ENCODE measurements around the gene GID4.
A peak's percentile ranks its signal among the peaks of the same experiment; 100 is the strongest.

Gene GID4

DNA sequence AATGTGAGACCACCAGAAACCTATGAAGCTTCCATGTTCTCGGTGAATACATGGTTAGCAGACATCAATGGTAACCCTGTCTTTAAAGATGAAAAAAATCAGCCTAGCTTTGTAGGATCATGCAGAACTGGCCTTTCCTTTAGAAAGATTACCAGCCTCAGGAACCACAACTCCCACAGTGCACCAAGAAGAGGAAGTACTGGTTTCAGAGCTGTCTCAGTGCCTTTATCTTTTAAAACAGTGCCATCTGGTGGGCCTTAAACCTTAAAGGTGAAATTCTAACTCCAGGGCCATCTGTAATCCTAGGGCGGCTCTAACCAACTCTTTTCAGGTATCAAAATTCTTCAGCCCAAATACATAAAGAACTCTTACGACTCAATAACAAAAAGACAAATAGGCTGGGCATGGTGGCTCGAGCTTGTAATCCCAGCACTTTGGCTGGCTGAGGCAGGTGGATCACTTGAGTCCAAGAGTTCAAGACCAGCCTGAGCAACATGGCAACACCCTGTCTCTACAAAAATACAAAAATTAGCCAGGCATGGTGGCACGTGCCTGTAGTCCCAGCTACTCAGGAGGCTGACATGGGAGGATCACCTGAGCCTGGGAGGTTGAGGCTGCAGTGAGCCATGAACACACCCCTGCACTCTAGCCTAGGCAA, 5.6 kb upstream of the GID4 start:
- POLR2A ChIA-PET: no interaction called here
- Histone ChIP-seq H3K27ac (ENCODE audit: insufficient read depth in 1 of 2, low read depth in 1 of 2, low read length in 2 of 2, poor library complexity in 1 of 2, severe bottlenecking in 2 of 2) (no peak overlapping the region), H3K4me1 (ENCODE audit: control extremely low read depth in 1 of 4, control insufficient read depth in 4 of 4, insufficient read depth in 4 of 4, low read length in 3 of 4) (peaks cover 9 to 21% (median 16%) of the 10 kb centered on the region in 4 experiments), H3K9me3 (ENCODE audit: control extremely low read depth in 1 of 5, control insufficient read depth in 4 of 5, insufficient read depth in 2 of 5, low read depth in 1 of 5, low read length in 4 of 5) (no peaks in the 10 kb centered on the region), H3K36me3 (ENCODE audit: control insufficient read depth in 4 of 4, insufficient read depth in 4 of 4, low read length in 3 of 4) (peaks cover 0 to 4% (median 1%) of the 10 kb centered on the region in 4 experiments), H3K27me3 (replicated peaks in 2 of 5; ENCODE audit: control insufficient read depth in 4 of 5, insufficient read depth in 5 of 5, low read length in 4 of 5) (no peaks in the 10 kb centered on the region), H3K4me3 (ENCODE audit: control insufficient read depth in 1 of 7, extremely low read depth in 1 of 7, insufficient read depth in 4 of 7, low read depth in 2 of 7, low read length in 6 of 7) (no peak overlapping the region)
- CTCF ChIA-PET: interaction anchor here (0.6 to 2.8 kb wide), 17 partner anchors 8 to 353 kb away, joined by 3 to 10 read pairs (median 4); no protein-coding TSS in a partner anchor
- DNase-seq: peak; percentile 88 to 94 (median 93)
- 33% methylated on average over 3 of the region's 5 CpGs for whole genome bisulfite sequencing (ENCODE audit: insufficient coverage)

DNA sequence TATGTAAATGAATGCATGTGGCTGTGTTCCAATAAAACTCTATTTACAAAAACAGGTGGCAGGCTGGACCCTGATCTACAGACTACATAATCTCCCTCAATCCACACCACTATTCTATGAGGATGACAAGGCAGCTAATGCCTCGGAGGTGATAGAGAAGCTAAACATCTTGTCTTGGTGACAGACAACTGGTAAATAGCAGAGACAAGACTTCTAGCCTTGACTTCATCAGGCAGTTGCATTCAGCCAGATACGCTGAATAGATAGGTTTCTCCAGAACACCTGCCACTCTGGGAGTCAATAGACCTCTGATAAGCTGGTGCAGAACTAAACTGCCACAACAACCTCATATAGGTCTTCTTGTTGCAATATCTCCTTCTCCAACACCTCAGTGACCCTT, 3.5 kb upstream of the GID4 start:
- no peaks in the 10 kb centered on the region for H3K27me3 ChIP-seq (replicated peaks in 2 of 5; ENCODE audit: control insufficient read depth in 4 of 5, insufficient read depth in 5 of 5, low read length in 4 of 5)
- H3K4me3 ChIP-seq (ENCODE audit: control insufficient read depth in 1 of 7, extremely low read depth in 1 of 7, insufficient read depth in 4 of 7, low read depth in 2 of 7, low read length in 6 of 7): no peak overlapping the region
- H3K9me3 ChIP-seq (ENCODE audit: control extremely low read depth in 1 of 5, control insufficient read depth in 4 of 5, insufficient read depth in 2 of 5, low read depth in 1 of 5, low read length in 4 of 5): no peaks in the 10 kb centered on the region
- peak in 1 of 3 donors; percentile 23 for DNase-seq
- H3K36me3 ChIP-seq (ENCODE audit: control insufficient read depth in 4 of 4, insufficient read depth in 4 of 4, low read length in 3 of 4): no peaks in the 10 kb centered on the region
- H3K4me1 ChIP-seq (ENCODE audit: control extremely low read depth in 1 of 4, control insufficient read depth in 4 of 4, insufficient read depth in 4 of 4, low read length in 3 of 4): peaks cover 9 to 32% (median 25%) of the 10 kb centered on the region in 4 experiments
- H3K27ac ChIP-seq (ENCODE audit: insufficient read depth in 1 of 2, low read depth in 1 of 2, low read length in 2 of 2, poor library complexity in 1 of 2, severe bottlenecking in 2 of 2): no peak overlapping the region
- ChIA-PET POLR2A (interaction anchor here (0.7 to 0.9 kb wide), 2 partner anchors 145 to 1968 kb away, joined by 5 to 8 read pairs; no protein-coding TSS in a partner anchor), CTCF (interaction anchor here (0.7 to 2.8 kb wide), 8 partner anchors 42 to 215 kb away, joined by 3 to 10 read pairs (median 4); no protein-coding TSS in a partner anchor)
- 100% methylated on average over 2 of the region's 2 CpGs for WGBS (ENCODE audit: insufficient coverage)

DNA sequence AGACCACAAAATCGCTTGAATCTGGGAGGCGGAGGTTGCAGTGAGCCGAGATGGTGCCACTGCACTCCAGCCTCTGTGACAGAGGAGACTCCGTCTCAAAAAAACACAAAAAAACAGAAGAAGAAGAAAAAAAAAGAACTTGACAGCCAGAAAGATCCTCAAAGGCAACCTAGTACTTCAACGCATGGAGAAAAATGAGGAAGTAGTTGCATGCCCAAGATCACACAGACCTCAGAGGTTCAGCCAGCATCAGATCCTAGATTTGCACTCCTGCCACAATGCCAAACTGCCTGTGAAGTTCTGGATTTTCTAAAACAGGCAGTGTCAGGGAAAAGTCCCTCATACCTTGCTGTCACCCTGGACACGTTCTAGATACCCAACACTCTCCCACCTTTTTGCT, 1.7 kb upstream of the GID4 start:
- 7% methylated on average over 6 of the region's 6 CpGs for WGBS (ENCODE audit: insufficient coverage)
- H3K27ac ChIP-seq (ENCODE audit: insufficient read depth in 1 of 2, low read depth in 1 of 2, low read length in 2 of 2, poor library complexity in 1 of 2, severe bottlenecking in 2 of 2): no peak overlapping the region
- POLR2A ChIA-PET: interaction anchor here (1.2 kb wide), 1 partner anchor 8 kb away, joined by 4 read pairs; no protein-coding TSS in a partner anchor
- CTCF ChIA-PET: interaction anchor here (1.0 to 1.1 kb wide), 2 partner anchors 8 to 147 kb away, joined by 3 to 6 read pairs; no protein-coding TSS in a partner anchor
- no peaks in the 10 kb centered on the region for H3K27me3 ChIP-seq (replicated peaks in 2 of 5; ENCODE audit: control insufficient read depth in 4 of 5, insufficient read depth in 5 of 5, low read length in 4 of 5)
- H3K4me3 ChIP-seq (ENCODE audit: control insufficient read depth in 1 of 7, extremely low read depth in 1 of 7, insufficient read depth in 4 of 7, low read depth in 2 of 7, low read length in 6 of 7): peak overlapping the region in 5 of 7 experiments; percentile 28 to 93 (median 91)
- H3K36me3 ChIP-seq (ENCODE audit: control insufficient read depth in 4 of 4, insufficient read depth in 4 of 4, low read length in 3 of 4): no peaks in the 10 kb centered on the region
- H3K9me3 ChIP-seq (ENCODE audit: control extremely low read depth in 1 of 5, control insufficient read depth in 4 of 5, insufficient read depth in 2 of 5, low read depth in 1 of 5, low read length in 4 of 5): no peaks in the 10 kb centered on the region
- peak; percentile 76 to 91 (median 88) for DNase-seq
- H3K4me1 ChIP-seq (ENCODE audit: control extremely low read depth in 1 of 4, control insufficient read depth in 4 of 4, insufficient read depth in 4 of 4, low read length in 3 of 4): peaks cover 9 to 40% (median 32%) of the 10 kb centered on the region in 4 experiments

DNA sequence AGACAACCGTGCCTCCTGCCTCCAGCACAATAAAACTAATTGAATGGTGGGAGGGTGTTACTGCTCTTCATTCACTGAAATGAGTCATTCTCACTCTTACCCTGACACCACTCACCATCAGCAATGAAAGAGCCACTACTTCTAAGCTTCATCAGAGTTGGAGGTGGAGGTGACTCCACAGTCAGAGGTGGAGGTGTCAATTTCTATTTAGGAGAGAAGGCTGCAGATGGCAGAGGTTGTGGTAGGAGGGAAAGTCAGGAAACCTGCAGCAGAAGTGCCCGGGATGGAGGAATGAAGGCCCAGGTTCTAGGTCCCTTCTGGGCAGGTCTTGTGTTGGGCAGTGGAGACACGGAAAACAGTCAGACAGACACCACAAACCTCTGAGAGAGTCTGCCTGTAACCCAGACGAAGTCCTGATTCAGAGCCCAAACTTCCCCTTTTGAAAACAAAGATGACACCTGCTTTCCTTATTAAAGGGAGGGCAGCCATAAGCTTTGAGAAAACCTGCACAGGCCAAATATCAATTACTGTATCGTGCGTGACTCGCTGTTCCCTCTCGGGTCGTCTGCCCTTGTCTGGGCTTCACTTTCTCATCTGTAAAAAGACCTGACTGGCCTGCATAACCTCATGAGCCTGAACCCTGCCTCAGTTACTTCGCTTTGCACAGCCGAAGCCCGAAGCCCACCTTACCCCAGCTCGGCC, 908 bp upstream of the GID4 start:
- H3K27ac ChIP-seq (ENCODE audit: insufficient read depth in 1 of 2, low read depth in 1 of 2, low read length in 2 of 2, poor library complexity in 1 of 2, severe bottlenecking in 2 of 2): peak overlapping the region; percentile 54 to 84
- H3K36me3 ChIP-seq (ENCODE audit: control insufficient read depth in 4 of 4, insufficient read depth in 4 of 4, low read length in 3 of 4): no peaks in the 10 kb centered on the region
- WGBS (ENCODE audit: insufficient coverage): under 1% methylated on average over 12 of the region's 13 CpGs
- peak; percentile 46 to 79 (median 78) for DNase-seq
- no peaks in the 10 kb centered on the region for H3K27me3 ChIP-seq (replicated peaks in 2 of 5; ENCODE audit: control insufficient read depth in 4 of 5, insufficient read depth in 5 of 5, low read length in 4 of 5)
- peak overlapping the region; percentile 65 to 98 (median 91) for H3K4me3 ChIP-seq (ENCODE audit: control insufficient read depth in 1 of 7, extremely low read depth in 1 of 7, insufficient read depth in 4 of 7, low read depth in 2 of 7, low read length in 6 of 7)
- peaks cover 9 to 40% (median 32%) of the 10 kb centered on the region in 4 experiments for H3K4me1 ChIP-seq (ENCODE audit: control extremely low read depth in 1 of 4, control insufficient read depth in 4 of 4, insufficient read depth in 4 of 4, low read length in 3 of 4)
- ChIA-PET POLR2A (interaction anchor here (1.2 kb wide), 1 partner anchor 9 kb away, joined by 4 read pairs; no protein-coding TSS in a partner anchor), CTCF (interaction anchor here (1.1 kb wide), 1 partner anchor 9 kb away, joined by 6 read pairs; no protein-coding TSS in a partner anchor)
- H3K9me3 ChIP-seq (ENCODE audit: control extremely low read depth in 1 of 5, control insufficient read depth in 4 of 5, insufficient read depth in 2 of 5, low read depth in 1 of 5, low read length in 4 of 5): no peaks in the 10 kb centered on the region

DNA sequence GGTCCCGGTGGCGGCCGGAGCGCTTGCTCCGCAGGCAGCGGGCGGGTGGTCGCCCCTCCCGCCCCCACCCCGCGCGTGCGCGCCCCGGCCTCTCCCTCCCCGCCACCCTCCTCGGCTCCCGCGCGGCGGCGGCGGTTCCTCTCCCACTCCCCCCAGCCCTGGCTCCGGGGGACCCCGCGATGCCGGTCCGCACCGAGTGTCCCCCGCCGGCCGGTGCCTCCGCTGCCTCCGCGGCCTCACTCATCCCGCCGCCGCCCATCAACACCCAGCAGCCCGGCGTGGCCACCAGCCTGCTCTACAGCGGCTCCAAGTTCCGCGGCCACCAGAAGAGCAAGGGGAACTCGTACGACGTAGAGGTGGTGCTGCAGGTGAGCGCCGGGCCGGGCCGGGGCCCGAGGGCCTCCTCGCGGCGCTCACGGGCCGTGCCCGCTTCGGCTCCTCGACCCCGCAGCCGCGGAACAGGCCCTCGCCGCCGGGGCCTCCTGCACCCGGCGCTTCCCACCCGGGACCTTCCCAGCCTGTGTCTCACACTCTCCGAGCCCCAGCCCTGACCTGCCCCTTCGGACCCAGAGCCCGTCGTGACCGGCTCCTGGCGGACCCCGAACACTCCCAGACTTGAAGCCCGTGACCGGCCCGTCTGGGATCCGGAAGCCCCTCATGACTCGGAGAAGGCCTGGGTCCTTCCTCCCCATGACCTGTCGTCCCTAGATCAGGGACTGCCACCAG, 490 bp downstream of the GID4 start:
- peak in 2 of 3 donors; percentile 22 to 28 for DNase-seq
- H3K4me3 ChIP-seq (ENCODE audit: control insufficient read depth in 1 of 7, extremely low read depth in 1 of 7, insufficient read depth in 4 of 7, low read depth in 2 of 7, low read length in 6 of 7): peak overlapping the region; percentile 65 to 98 (median 91)
- no peaks in the 10 kb centered on the region for H3K27me3 ChIP-seq (replicated peaks in 2 of 5; ENCODE audit: control insufficient read depth in 4 of 5, insufficient read depth in 5 of 5, low read length in 4 of 5)
- ChIA-PET CTCF (no interaction called here), POLR2A (no interaction called here)
- under 1% methylated on average over 49 of the region's 81 CpGs for WGBS (ENCODE audit: insufficient coverage)
- H3K36me3 ChIP-seq (ENCODE audit: control insufficient read depth in 4 of 4, insufficient read depth in 4 of 4, low read length in 3 of 4): peaks cover 0 to 10% (median 2%) of the 10 kb centered on the region in 4 experiments
- H3K4me1 ChIP-seq (ENCODE audit: control extremely low read depth in 1 of 4, control insufficient read depth in 4 of 4, insufficient read depth in 4 of 4, low read length in 3 of 4): peaks cover 9 to 43% (median 32%) of the 10 kb centered on the region in 4 experiments
- H3K9me3 ChIP-seq (ENCODE audit: control extremely low read depth in 1 of 5, control insufficient read depth in 4 of 5, insufficient read depth in 2 of 5, low read depth in 1 of 5, low read length in 4 of 5): no peaks in the 10 kb centered on the region
- H3K27ac ChIP-seq (ENCODE audit: insufficient read depth in 1 of 2, low read depth in 1 of 2, low read length in 2 of 2, poor library complexity in 1 of 2, severe bottlenecking in 2 of 2): peak overlapping the region in 1 of 2 experiments; percentile 67

DNA sequence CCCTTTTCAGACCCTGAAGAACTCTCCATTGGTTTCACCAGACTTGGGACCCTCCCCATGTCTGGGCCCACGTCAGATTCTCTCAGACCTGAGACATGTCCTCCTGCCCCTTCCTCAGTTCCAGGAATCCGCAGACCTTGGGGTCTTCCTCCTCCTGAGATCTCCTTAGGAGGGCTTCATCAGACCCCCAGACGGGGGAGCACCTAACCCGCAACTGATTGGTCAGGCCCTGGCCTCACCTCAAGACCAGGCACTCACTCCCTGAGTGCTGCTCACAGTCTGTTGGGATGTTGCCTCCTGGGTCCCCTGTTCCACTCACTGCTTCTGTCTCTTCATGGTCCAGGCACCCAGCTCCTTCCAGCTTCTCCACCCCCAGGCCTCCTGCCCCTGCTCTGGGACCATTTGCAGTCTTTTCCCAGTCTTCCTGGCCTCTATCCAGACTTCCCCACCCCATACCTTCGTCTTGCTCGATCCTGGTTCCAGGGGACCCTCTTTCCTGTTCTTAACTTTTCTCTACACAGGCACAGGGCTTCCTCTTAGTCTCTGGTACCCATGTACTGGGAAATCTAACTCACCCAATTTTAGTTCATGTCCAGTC, 1.2 kb downstream of the GID4 start:
- peak overlapping the region; percentile 65 to 98 (median 91) for H3K4me3 ChIP-seq (ENCODE audit: control insufficient read depth in 1 of 7, extremely low read depth in 1 of 7, insufficient read depth in 4 of 7, low read depth in 2 of 7, low read length in 6 of 7)
- POLR2A ChIA-PET: no interaction called here
- WGBS (ENCODE audit: insufficient coverage): 35% methylated on average over 6 of the region's 6 CpGs
- DNase-seq: no peak
- peak overlapping the region in 1 of 2 experiments; percentile 67 for H3K27ac ChIP-seq (ENCODE audit: insufficient read depth in 1 of 2, low read depth in 1 of 2, low read length in 2 of 2, poor library complexity in 1 of 2, severe bottlenecking in 2 of 2)
- no peaks in the 10 kb centered on the region for H3K9me3 ChIP-seq (ENCODE audit: control extremely low read depth in 1 of 5, control insufficient read depth in 4 of 5, insufficient read depth in 2 of 5, low read depth in 1 of 5, low read length in 4 of 5)
- peaks cover 0 to 14% (median 4%) of the 10 kb centered on the region in 4 experiments for H3K36me3 ChIP-seq (ENCODE audit: control insufficient read depth in 4 of 4, insufficient read depth in 4 of 4, low read length in 3 of 4)
- no peaks in the 10 kb centered on the region for H3K27me3 ChIP-seq (replicated peaks in 2 of 5; ENCODE audit: control insufficient read depth in 4 of 5, insufficient read depth in 5 of 5, low read length in 4 of 5)
- CTCF ChIA-PET: no interaction called here
- peaks cover 9 to 43% (median 32%) of the 10 kb centered on the region in 4 experiments for H3K4me1 ChIP-seq (ENCODE audit: control extremely low read depth in 1 of 4, control insufficient read depth in 4 of 4, insufficient read depth in 4 of 4, low read length in 3 of 4)
